Astrocyte (in vitro differentiated cells and primary cell): Measurements from ENCODE around the gene ALX4. TPM values are rescaled to one million over a fixed set of nuclear protein-coding genes. Genes with fewer than 3 reads are reported as not detected.

ENCODE experiments used
- DNase-seq: peaks from one replicate; pipeline ENCODE4 v3.0.0-alpha.2; 2010; ENCODE audit warnings: low read depth
- FAIRE-seq: peaks from 2 replicates; lab custom pipeline; 2011; peaks lifted over from hg19 to GRCh38; lab: Jason Lieb, UNC
- H2AFZ ChIP-seq: 2 replicates; pipeline ENCODE4 v1.6.0; 2012; ENCODE audit warnings: low read depth, low read length, inconsistent platforms
- H3K27ac ChIP-seq: 2 replicates; pipeline ENCODE4 v1.5.1; 2011; ENCODE audit warnings: low read depth, low read length, inconsistent platforms
- H3K27me3 ChIP-seq: 2 replicates; pipeline ENCODE4 v1.6.0; 2011; ENCODE audit warnings: low read length, inconsistent platforms; ENCODE audit not compliant: insufficient read depth
- H3K36me3 ChIP-seq: 2 replicates; pipeline ENCODE4 v1.5.1; 2011; ENCODE audit warnings: low read length, inconsistent platforms; ENCODE audit not compliant: insufficient read depth
- H3K4me1 ChIP-seq: 2 replicates; pipeline ENCODE4 v1.5.1; 2011; ENCODE audit warnings: low read length, inconsistent platforms; ENCODE audit not compliant: insufficient read depth
- H3K4me2 ChIP-seq: 2 replicates; pipeline ENCODE4 v1.6.0; 2012; ENCODE audit warnings: low read length, inconsistent platforms
- H3K4me3 ChIP-seq: 2 replicates; pipeline ENCODE4 v1.5.1; 2011; ENCODE audit warnings: low read depth, mild to moderate bottlenecking, low read length, inconsistent platforms; ENCODE audit not compliant: insufficient read depth
- H3K79me2 ChIP-seq: 2 replicates; pipeline ENCODE4 v1.6.0; 2012; ENCODE audit warnings: mild to moderate bottlenecking, low read length, inconsistent platforms; ENCODE audit not compliant: insufficient read depth
- H3K9ac ChIP-seq: 2 replicates; pipeline ENCODE4 v1.6.0; 2012; ENCODE audit warnings: mild to moderate bottlenecking, low read length, inconsistent platforms
- H3K9me3 ChIP-seq: 2 replicates; pipeline ENCODE4 v1.5.1; 2012; ENCODE audit warnings: low read depth, mild to moderate bottlenecking, low read length, inconsistent platforms; ENCODE audit not compliant: insufficient read depth
- H4K20me1 ChIP-seq: 2 replicates; pipeline ENCODE4 v1.6.0; 2012; ENCODE audit warnings: low read length, inconsistent platforms; ENCODE audit not compliant: insufficient read depth
- H3K27ac Mint-ChIP-seq: one replicate; pipeline ENCODE4 v1.8.0; 2021; ENCODE audit warnings: mild to moderate bottlenecking, mixed read lengths; ENCODE audit not compliant: unreplicated experiment
- H3K27me3 Mint-ChIP-seq: one replicate; pipeline ENCODE4 v1.8.0; 2021; ENCODE audit warnings: low read depth, mixed read lengths; ENCODE audit not compliant: unreplicated experiment
- H3K36me3 Mint-ChIP-seq: one replicate; pipeline ENCODE4 v1.8.0; 2021; ENCODE audit warnings: low read depth, mixed read lengths; ENCODE audit not compliant: unreplicated experiment
- H3K4me1 Mint-ChIP-seq: one replicate; pipeline ENCODE4 v1.8.0; 2021; ENCODE audit warnings: low read depth, mixed read lengths; ENCODE audit not compliant: unreplicated experiment
- H3K4me3 Mint-ChIP-seq: one replicate; pipeline ENCODE4 v1.8.0; 2021; ENCODE audit warnings: mild to moderate bottlenecking, moderate library complexity, mixed read lengths; ENCODE audit not compliant: unreplicated experiment
- H3K9me3 Mint-ChIP-seq: one replicate; pipeline ENCODE4 v1.8.0; 2021; ENCODE audit warnings: mild to moderate bottlenecking, mixed read lengths; ENCODE audit not compliant: unreplicated experiment
- EZH2 ChIP-seq: IDR thresholded peaks from 2 replicates; pipeline ENCODE4 v1.6.1; 2012; ENCODE audit warnings: mild to moderate bottlenecking, low read length, inconsistent platforms; ENCODE audit not compliant: insufficient read depth
- total RNA-seq: library from RNA; stranded (reverse); gene quantifications from 2 replicates; pipeline ENCODE4 v1.2.1, GENCODE V29; 2021
- TF ChIP-seq, protein P1 (sequence below): IDR thresholded peaks from 2 replicates; pipeline ENCODE4 v1.5.1; 2011; ENCODE audit warnings: low read depth, mild to moderate bottlenecking, inconsistent platforms, low read length, moderate library complexity; ENCODE audit not compliant: insufficient read depth

Gene ALX4
- total RNA-seq, 1 donor from 2014 or later, result not detected

- Histone ChIP-seq H3K4me1 (peaks cover 2% of the 10 kb centered on the region), H2AFZ (no peak overlapping the region), H3K27ac (no peak overlapping the region), H3K9me3 (no peaks in the 10 kb centered on the region), H3K27me3 (no peaks in the 10 kb centered on the region), H3K36me3 (no peaks in the 10 kb centered on the region), H3K4me2 (no peak overlapping the region), H3K9ac (no peak overlapping the region), H3K4me3 (no peak overlapping the region), H3K79me2 (no peaks in the 10 kb centered on the region), H4K20me1 (no peaks in the 10 kb centered on the region)
- Mint-ChIP-seq H3K4me1 (peaks cover 8% of the 10 kb centered on the region), H3K27me3 (peaks cover 21% of the 10 kb centered on the region), H3K27ac (no peak overlapping the region), H3K9me3 (no peaks in the 10 kb centered on the region), H3K36me3 (no peaks in the 10 kb centered on the region), H3K4me3 (no peak overlapping the region)
- DNase-seq (peak; percentile 31), FAIRE-seq (peak; percentile 45)
- TF ChIP-seq EZH2, result no peak
- TF ChIP-seq, protein P1, sequence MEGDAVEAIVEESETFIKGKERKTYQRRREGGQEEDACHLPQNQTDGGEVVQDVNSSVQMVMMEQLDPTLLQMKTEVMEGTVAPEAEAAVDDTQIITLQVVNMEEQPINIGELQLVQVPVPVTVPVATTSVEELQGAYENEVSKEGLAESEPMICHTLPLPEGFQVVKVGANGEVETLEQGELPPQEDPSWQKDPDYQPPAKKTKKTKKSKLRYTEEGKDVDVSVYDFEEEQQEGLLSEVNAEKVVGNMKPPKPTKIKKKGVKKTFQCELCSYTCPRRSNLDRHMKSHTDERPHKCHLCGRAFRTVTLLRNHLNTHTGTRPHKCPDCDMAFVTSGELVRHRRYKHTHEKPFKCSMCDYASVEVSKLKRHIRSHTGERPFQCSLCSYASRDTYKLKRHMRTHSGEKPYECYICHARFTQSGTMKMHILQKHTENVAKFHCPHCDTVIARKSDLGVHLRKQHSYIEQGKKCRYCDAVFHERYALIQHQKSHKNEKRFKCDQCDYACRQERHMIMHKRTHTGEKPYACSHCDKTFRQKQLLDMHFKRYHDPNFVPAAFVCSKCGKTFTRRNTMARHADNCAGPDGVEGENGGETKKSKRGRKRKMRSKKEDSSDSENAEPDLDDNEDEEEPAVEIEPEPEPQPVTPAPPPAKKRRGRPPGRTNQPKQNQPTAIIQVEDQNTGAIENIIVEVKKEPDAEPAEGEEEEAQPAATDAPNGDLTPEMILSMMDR, result peak; percentile 94
These were observed 23.6 kb downstream of the ALX4 start for GRCh38 chr11:44286268-44286880.

DNA sequence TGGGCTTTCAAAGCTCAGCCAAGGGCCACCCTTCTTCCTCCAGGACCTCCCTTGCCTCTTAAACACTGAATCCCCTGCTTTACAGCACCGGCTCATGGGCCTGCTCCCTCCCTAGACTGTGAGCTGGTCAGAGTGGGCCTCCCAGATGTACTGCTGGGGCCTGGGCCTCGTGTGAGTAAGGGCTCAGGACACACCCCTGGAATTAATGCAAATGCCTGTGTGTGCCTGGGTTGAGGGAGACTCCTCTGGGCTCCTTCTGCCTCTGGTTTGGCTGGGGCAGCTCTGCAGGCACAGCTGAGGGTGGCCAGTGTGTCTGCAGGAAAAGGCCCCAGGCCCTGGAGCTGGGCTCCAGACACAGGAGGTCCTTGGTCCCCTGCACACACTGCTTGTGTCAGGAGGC lies 24.2 kb downstream of the ALX4 start:
- Histone ChIP-seq H3K27me3 (no peaks in the 10 kb centered on the region), H3K9ac (no peak overlapping the region), H3K4me1 (peaks cover 2% of the 10 kb centered on the region), H3K4me3 (no peak overlapping the region), H3K36me3 (no peaks in the 10 kb centered on the region), H3K27ac (no peak overlapping the region), H2AFZ (peak overlapping the region; percentile 24), H4K20me1 (no peaks in the 10 kb centered on the region), H3K79me2 (no peaks in the 10 kb centered on the region), H3K4me2 (no peak overlapping the region), H3K9me3 (no peaks in the 10 kb centered on the region)
- Mint-ChIP-seq H3K9me3 (no peaks in the 10 kb centered on the region), H3K36me3 (no peaks in the 10 kb centered on the region), H3K4me1 (peaks cover 8% of the 10 kb centered on the region), H3K4me3 (no peak overlapping the region), H3K27me3 (peaks cover 19% of the 10 kb centered on the region), H3K27ac (peak overlapping the region; percentile 30)
- no peak for TF ChIP-seq EZH2
- no peak for FAIRE-seq
- no peak for DNase-seq

- FAIRE-seq, result no peak
- H3K4me1 Mint-ChIP-seq, result peaks cover 8% of the 10 kb centered on the region
These were observed 27.3 kb downstream of the ALX4 start for GRCh38 chr11:44282620-44283019.

More at GRCh38 chr11:44282620-44283019, 27.3 kb downstream of the ALX4 start:
- Mint-ChIP-seq H3K9me3 (no peaks in the 10 kb centered on the region), H3K27ac (no peak overlapping the region), H3K4me3 (no peak overlapping the region), H3K27me3 (peaks cover 22% of the 10 kb centered on the region), H3K36me3 (no peaks in the 10 kb centered on the region)
- no peaks in the 10 kb centered on the region for H3K9me3 ChIP-seq
- H3K4me2 ChIP-seq, result no peak overlapping the region
- peaks cover 2% of the 10 kb centered on the region for H3K27me3 ChIP-seq
- H3K79me2 ChIP-seq, result no peaks in the 10 kb centered on the region
- no peak for TF ChIP-seq EZH2
- TF ChIP-seq, protein P1, result no peak
- H3K27ac ChIP-seq, result no peak overlapping the region
- no peak overlapping the region for H2AFZ ChIP-seq
- no peak overlapping the region for H3K9ac ChIP-seq
- DNase-seq, result no peak
- no peaks in the 10 kb centered on the region for H3K36me3 ChIP-seq
- no peaks in the 10 kb centered on the region for H3K4me1 ChIP-seq
- H4K20me1 ChIP-seq, result no peaks in the 10 kb centered on the region
- no peak overlapping the region for H3K4me3 ChIP-seq
